Ramos (cell line): ENCODE data around the gene ARHGAP6.

Source experiments
- in situ Hi-C: fragments of 300-500 bp; cut with MboI; formaldehyde crosslinking; loops from one replicate; pipeline ENCODE4 v1.14.3; 2022; ENCODE audit warnings: low sequenced_read_pairs; ENCODE audit not compliant: unreplicated experiment

ARHGAP6 gene

GRCh38 chrX:11103751-11104150 is 562.0 kb downstream of the ARHGAP6 start:
- in situ Hi-C loops: no loop called here

GRCh38 chrX:11103006-11103405 is 562.7 kb downstream of the ARHGAP6 start:
- in situ Hi-C loops: no loop called here

DNA sequence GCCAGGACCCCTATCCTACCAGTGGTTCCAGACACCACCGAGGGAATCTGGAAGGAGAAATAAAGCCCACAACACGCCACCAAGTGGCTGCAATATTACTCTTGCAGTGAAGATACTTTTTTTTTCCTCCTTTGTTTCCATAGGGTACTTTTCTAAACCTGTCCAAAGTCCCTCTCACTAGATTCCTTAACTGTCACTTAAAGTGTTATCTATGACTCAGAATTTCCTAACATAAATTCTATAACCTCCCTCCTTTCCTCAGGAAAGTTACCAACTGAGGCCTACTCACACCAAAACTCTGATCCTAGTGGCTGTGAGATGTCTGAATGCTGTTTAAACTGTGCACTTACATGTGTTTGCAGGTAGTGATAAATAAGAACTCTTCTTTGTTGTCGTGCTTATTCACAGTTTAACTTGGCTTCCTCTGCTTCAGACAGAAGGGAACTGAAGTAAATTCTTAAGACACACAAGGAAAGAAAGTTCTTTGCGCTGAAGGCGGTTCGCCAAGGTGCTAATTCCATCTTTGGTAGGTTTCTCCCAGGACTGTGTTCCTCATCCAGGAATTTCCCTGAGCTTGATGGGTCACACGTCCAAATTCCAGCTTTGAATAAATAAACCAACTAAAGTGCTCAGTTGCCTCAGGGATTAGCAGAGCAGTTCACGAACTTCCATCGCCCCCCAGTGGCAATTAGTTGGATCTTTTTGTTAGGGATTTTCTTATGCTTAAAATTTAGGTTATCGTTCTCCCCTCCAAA is 565.3 kb downstream of the ARHGAP6 start:
- in situ Hi-C loops: no loop called here

GRCh38 chrX:11099465-11099864 is 566.3 kb downstream of the ARHGAP6 start:
- in situ Hi-C loops: no loop called here

DNA sequence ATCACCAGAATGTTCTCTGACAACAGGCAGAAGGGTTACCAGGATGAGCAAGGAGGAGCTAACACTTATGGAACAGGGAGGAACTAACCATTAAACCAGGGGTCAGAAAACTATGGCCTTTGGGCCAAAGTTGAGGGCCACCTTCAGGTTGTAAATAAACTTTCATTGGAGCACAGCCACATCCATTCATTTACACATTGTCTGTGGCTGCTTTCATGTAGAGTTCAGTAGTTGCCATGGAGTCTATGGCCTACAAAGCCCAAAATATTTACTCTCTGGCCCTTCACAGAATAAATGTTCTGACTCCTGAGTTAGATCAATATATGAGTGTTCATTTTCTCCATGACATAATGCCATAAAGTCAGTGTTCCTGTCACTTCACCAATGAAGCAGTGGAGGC is 567.8 kb downstream of the ARHGAP6 start:
- in situ Hi-C loops: no loop called here

DNA sequence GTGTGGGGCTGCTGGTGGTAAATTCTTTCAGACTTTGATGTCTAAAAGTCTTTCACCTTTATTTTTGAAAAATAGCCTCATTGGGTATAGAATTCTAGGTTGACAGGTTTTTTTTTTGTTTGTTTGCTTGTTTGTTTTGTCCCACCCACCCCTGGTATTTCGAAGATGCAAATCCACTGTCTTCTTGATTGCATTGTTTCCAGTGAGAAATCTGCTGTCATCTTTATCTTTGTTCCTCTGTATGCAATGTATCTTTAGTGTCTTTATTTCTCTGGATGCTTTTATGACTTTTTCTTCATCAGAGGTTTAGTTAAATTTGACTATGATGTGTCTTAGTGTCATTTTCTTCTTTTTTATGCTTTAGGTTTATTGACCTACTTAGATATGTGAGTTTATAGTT is 575.9 kb downstream of the ARHGAP6 start:
- in situ Hi-C loops: no loop called here
